HFFc6 (cell line): ENCODE data around the gene ZNF346. TPM values are rescaled to one million over a fixed set of nuclear protein-coding genes. Genes with fewer than 3 reads are reported as not detected.

Experiments used
- DNase-seq: peaks from one replicate; pipeline ENCODE4 v3.0.0-alpha.2; 2018
- H3K27ac Mint-ChIP-seq: 2 replicates; pipeline ENCODE4 v1.8.0; 2020; ENCODE audit warnings: mild to moderate bottlenecking, mixed read lengths
- H3K27me3 Mint-ChIP-seq: 2 replicates; pipeline ENCODE4 v1.8.0; 2021; ENCODE audit warnings: mild to moderate bottlenecking, moderate library complexity, mixed read lengths; ENCODE audit not compliant: insufficient read depth
- H3K36me3 Mint-ChIP-seq: 2 replicates; pipeline ENCODE4 v1.8.0; 2021; ENCODE audit warnings: low read depth, mixed read lengths
- H3K4me1 Mint-ChIP-seq: 2 replicates; pipeline ENCODE4 v1.8.0; 2020; ENCODE audit warnings: low read depth, mixed read lengths
- H3K4me3 Mint-ChIP-seq: 2 replicates; pipeline ENCODE4 v1.8.0; 2020; ENCODE audit warnings: mild to moderate bottlenecking, moderate library complexity, mixed read lengths
- H3K9me3 Mint-ChIP-seq: 2 replicates; pipeline ENCODE4 v1.8.0; 2020; ENCODE audit warnings: mild to moderate bottlenecking, mixed read lengths
- CTCF ChIP-seq: fragments of 200-600 bp; sonication (generic); IDR thresholded peaks from 2 replicates; pipeline ENCODE4 v1.5.0; 2021; ENCODE audit warnings: antibody characterized with exemption, mild to moderate bottlenecking
- total RNA-seq, 6 experiments: library from RNA; stranded (reverse); fragmentation: NEBNext Ultra II Directional; extraction: Animal tissue kit (Norgen Biotek cat#: 25700); gene quantifications; 2 replicates in 1 of 6; 3 replicates in 5 of 6; pipeline ENCODE4 v1.2.3, GENCODE V29; 2021

Gene ZNF346
- total RNA-seq, 6 experiments from 2014 or later, result 11.2 to 15.1 (median 12.0) TPM

DNA sequence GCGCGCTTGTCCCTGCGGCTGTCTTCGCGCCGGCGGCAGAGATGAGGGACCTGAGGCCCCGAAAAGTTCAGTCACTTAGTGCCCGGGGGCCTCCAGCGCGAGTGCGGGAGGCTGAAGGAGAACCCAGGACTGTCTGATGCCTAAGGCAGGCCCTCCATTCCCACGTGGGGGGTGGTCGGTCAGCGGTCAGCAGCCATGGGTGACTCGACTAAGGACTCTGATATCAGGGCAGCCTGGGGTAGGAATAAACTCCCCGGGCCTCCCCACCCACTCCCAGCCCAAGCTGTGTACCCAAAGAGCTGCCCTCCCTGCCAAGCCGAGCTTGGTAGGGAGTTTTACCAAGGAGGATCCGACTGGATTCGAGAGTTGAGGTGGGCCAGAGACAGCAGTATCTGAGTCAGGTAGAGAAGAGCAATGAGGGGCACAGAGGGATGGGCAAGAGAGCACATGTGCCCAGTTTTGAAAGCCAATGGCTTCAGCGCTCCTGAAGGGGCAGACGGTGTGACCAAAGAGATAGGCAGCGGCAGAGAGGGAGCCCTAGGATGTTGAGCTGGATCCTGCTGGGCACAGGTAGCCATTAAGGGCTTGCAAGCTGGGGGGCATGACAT lies 65.0 kb downstream of the ZNF346 start:
- Mint-ChIP-seq H3K36me3 (no peaks in the 10 kb centered on the region), H3K27ac (no peak overlapping the region), H3K4me3 (no peak overlapping the region)

DNA sequence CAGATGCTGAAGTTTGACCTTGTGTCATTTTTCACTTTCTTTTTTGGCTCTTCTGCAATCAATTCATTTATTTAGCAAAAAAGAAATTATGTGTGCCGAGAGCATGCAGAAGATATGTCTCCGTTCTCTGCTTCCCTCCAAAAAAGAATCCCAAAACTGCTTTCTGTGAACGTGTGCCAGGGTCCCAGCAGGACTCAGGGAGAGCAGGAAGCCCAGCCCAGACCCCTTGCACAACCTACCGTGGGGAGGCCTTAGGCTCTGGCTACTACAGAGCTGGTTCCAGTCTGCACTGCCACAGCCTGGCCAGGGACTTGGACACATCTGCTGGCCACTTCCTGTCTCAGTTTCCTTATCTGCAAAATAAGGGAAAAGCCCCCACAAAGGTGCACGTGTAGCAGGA lies 66.6 kb downstream of the ZNF346 start:
- Mint-ChIP-seq H3K4me1 (0 out of 2 replicates have a peak, but pooled peaks cover 6% of the 10 kb centered on the region), H3K27ac (no peak overlapping the region), H3K36me3 (no peaks in the 10 kb centered on the region), H3K9me3 (no peaks in the 10 kb centered on the region), H3K4me3 (no peak overlapping the region), H3K27me3 (peaks cover 13% of the 10 kb centered on the region)
- TF ChIP-seq CTCF, result no peak
- no peak for DNase-seq

More for the DNA sequence above, 65.0 kb downstream of the ZNF346 start:
- Mint-ChIP-seq H3K9me3 (no peaks in the 10 kb centered on the region), H3K27me3 (peaks cover 21% of the 10 kb centered on the region), H3K4me1 (0 out of 2 replicates have a peak, but pooled peaks cover 6% of the 10 kb centered on the region)
- DNase-seq, result no peak
- no peak for TF ChIP-seq CTCF

DNA sequence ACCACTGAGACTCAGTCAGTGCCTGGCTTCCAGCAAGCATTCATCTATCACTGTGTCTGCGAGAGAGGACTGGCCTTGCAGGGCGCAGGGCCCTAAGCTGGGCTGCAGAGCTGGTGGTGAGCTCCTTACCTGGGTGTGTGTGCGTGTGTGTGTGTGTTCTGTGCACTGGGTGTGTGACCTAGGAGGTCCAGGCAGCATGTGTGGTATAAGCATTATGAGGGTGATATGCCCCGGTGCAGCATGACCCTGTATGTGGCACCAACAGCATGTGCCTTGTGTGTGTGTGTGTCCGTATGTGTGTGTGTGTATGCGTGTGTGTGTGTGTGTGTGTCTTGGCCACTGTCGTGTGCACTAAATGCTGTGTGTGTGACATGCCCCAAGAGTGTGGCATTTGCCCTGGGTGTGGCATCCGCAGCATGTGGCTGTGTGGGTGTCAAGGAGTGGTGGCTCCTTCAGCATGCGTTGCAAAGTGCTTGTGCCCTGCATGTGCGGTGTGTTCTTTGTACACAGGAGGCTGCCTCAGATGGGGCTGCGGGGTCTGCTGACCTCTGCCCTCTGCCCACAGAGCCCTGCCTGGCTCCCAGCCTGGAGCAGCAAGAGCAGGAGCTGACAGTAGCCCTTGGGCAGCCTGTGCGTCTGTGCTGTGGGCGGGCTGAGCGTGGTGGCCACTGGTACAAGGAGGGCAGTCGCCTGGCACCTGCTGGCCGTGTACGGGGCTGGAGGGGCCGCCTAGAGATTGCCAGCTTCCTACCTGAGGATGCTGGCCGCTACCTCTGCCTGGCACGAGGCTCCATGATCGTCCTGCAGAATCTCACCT lies 67.5 kb downstream of the ZNF346 start:
- no peaks in the 10 kb centered on the region for H3K9me3 Mint-ChIP-seq
- TF ChIP-seq CTCF, result no peak
- H3K4me3 Mint-ChIP-seq, result no peak overlapping the region
- DNase-seq, result no peak
- H3K27ac Mint-ChIP-seq, result no peak overlapping the region
- peaks cover 15% of the 10 kb centered on the region for H3K27me3 Mint-ChIP-seq
- H3K36me3 Mint-ChIP-seq, result no peaks in the 10 kb centered on the region
- peaks cover 12% of the 10 kb centered on the region for H3K4me1 Mint-ChIP-seq

DNA sequence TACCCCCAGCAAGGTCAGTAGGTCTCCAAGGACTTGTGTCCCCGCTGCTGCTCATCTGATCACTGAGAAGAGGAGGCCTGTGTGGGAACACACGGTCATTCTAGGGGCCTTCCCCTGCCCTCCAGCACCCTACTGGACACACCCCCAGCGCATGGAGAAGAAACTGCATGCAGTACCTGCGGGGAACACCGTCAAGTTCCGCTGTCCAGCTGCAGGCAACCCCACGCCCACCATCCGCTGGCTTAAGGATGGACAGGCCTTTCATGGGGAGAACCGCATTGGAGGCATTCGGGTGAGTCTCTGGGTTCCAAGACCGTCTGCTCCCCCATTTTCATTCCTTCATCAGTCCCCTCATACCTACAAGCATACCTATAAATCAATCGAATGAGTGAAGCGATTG lies 68.3 kb downstream of the ZNF346 start:
- peaks cover 15% of the 10 kb centered on the region for H3K27me3 Mint-ChIP-seq

GRCh38 chr5:177091232-177091631 lies 68.7 kb downstream of the ZNF346 start:
- Mint-ChIP-seq H3K4me3 (no peak overlapping the region), H3K4me1 (peaks cover 10% of the 10 kb centered on the region), H3K36me3 (no peaks in the 10 kb centered on the region), H3K27ac (no peak overlapping the region), H3K27me3 (peaks cover 15% of the 10 kb centered on the region), H3K9me3 (no peaks in the 10 kb centered on the region)
- DNase-seq, result no peak
- TF ChIP-seq CTCF, result no peak

More for the DNA sequence above, 68.3 kb downstream of the ZNF346 start:
- TF ChIP-seq CTCF, result no peak
- Mint-ChIP-seq H3K36me3 (no peaks in the 10 kb centered on the region), H3K9me3 (no peaks in the 10 kb centered on the region), H3K4me3 (no peak overlapping the region), H3K27ac (no peak overlapping the region), H3K4me1 (peaks cover 13% of the 10 kb centered on the region)
- no peak for DNase-seq
